HL-60 (cell line): ENCODE data around the gene CCDC28A.

ENCODE experiments used
- POLR2AphosphoS5 ChIP-seq: IDR thresholded peaks from 2 replicates; pipeline ENCODE4 v1.6.1; 2012; ENCODE audit warnings: low read depth
- TF ChIP-seq, protein P1 (sequence below): IDR thresholded peaks from one replicate; pipeline ENCODE4 v1.5.1; 2011; ENCODE audit warnings: low read length, control low read depth, inconsistent platforms; ENCODE audit not compliant: insufficient read depth

DNA sequence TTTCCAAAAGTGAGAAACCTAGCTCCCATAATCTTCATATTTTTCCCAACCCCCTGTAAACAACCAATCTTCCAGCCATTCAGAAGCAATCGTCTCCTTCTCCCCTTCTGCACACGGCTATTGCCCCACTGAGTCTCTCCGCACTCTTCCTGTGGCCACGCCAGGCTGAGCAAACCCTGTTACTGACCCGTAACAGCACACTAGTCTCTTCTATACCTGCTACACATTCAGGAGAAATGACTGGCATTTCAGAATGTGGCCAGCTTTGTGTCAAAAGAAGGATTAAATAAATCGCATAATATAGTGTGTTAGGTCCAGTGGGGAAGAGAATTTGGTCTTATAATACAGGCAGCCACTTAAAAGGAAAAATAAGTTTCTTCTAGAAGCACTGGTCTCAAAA lies 63.7 kb downstream of the CCDC28A start:
- TF ChIP-seq, protein P1, sequence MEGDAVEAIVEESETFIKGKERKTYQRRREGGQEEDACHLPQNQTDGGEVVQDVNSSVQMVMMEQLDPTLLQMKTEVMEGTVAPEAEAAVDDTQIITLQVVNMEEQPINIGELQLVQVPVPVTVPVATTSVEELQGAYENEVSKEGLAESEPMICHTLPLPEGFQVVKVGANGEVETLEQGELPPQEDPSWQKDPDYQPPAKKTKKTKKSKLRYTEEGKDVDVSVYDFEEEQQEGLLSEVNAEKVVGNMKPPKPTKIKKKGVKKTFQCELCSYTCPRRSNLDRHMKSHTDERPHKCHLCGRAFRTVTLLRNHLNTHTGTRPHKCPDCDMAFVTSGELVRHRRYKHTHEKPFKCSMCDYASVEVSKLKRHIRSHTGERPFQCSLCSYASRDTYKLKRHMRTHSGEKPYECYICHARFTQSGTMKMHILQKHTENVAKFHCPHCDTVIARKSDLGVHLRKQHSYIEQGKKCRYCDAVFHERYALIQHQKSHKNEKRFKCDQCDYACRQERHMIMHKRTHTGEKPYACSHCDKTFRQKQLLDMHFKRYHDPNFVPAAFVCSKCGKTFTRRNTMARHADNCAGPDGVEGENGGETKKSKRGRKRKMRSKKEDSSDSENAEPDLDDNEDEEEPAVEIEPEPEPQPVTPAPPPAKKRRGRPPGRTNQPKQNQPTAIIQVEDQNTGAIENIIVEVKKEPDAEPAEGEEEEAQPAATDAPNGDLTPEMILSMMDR = no peak
- no peak for TF ChIP-seq POLR2AphosphoS5
